HG03103 (cell line): ENCODE measurements around the gene SHLD2.
"Not testable (repeated sequence)": the region's sequence is repeated elsewhere in the genome, so short reads cannot be mapped to it uniquely, and the experiment has no call there.

ENCODE experiments used
- ATAC-seq: cut with Tn5 transposase; IDR thresholded peaks from one replicate; pipeline ENCODE4 v1.9.1; 2021; ENCODE audit warnings: low read depth; ENCODE audit not compliant: unreplicated experiment

The SHLD2 gene

GRCh38 chr10:87142230-87143108, 47.5 kb downstream of the SHLD2 start:
- not testable (repeated sequence) for ATAC-seq

- ATAC-seq, result not testable (repeated sequence)
These were observed 48.1 kb downstream of the SHLD2 start for GRCh38 chr10:87143109-87143418.

- not testable (repeated sequence) for ATAC-seq
These were observed 50.6 kb downstream of the SHLD2 start for GRCh38 chr10:87145598-87145997.

GRCh38 chr10:87149020-87149609, 54.1 kb downstream of the SHLD2 start:
- not testable (repeated sequence) for ATAC-seq

GRCh38 chr10:87151516-87151915, 56.5 kb downstream of the SHLD2 start:
- not testable (repeated sequence) for ATAC-seq

GRCh38 chr10:87156841-87157240, 61.8 kb downstream of the SHLD2 start:
- ATAC-seq, result not testable (repeated sequence)

- ATAC-seq, result not testable (repeated sequence)
These were observed 62.8 kb downstream of the SHLD2 start for GRCh38 chr10:87157821-87158220.

- ATAC-seq, result not testable (repeated sequence)
These were observed 67.8 kb downstream of the SHLD2 start for GRCh38 chr10:87162703-87163293.

GRCh38 chr10:87163414-87163813, 68.4 kb downstream of the SHLD2 start:
- not testable (repeated sequence) for ATAC-seq

GRCh38 chr10:87169857-87170256, 74.9 kb downstream of the SHLD2 start:
- not testable (repeated sequence) for ATAC-seq

GRCh38 chr10:87170705-87171104, 75.7 kb downstream of the SHLD2 start:
- not testable (repeated sequence) for ATAC-seq

GRCh38 chr10:87171670-87172069, 76.7 kb downstream of the SHLD2 start:
- not testable (repeated sequence) for ATAC-seq

- ATAC-seq, result not testable (repeated sequence)
These were observed 77.2 kb downstream of the SHLD2 start for GRCh38 chr10:87172178-87172577.

- ATAC-seq, result not testable (repeated sequence)
These were observed 82.6 kb downstream of the SHLD2 start for GRCh38 chr10:87177587-87177986.

- ATAC-seq, result not testable (repeated sequence)
These were observed 89.4 kb downstream of the SHLD2 start for GRCh38 chr10:87184421-87184820.

- not testable (repeated sequence) for ATAC-seq
These were observed 91.0 kb downstream of the SHLD2 start for GRCh38 chr10:87186016-87186415.

- ATAC-seq, result not testable (repeated sequence)
These were observed 92.6 kb downstream of the SHLD2 start for GRCh38 chr10:87187573-87187972.

- ATAC-seq, result not testable (repeated sequence)
These were observed 96.8 kb downstream of the SHLD2 start for GRCh38 chr10:87191841-87192240.

- ATAC-seq, result peak; percentile 48
These were observed 105.9 kb downstream of the SHLD2 start for GRCh38 chr10:87200924-87201323.

- ATAC-seq, result not testable (repeated sequence)
These were observed 109.8 kb downstream of the SHLD2 start for GRCh38 chr10:87204801-87205200.

- ATAC-seq, result not testable (repeated sequence)
These were observed 111.9 kb downstream of the SHLD2 start for GRCh38 chr10:87206922-87207321.
